ENCODE results near the gene VWA3B. TPM values are rescaled to one million over a fixed set of nuclear protein-coding genes. Genes with fewer than 3 reads are reported as not detected.

Gene VWA3B
- total and polyA plus RNA-seq, 8 donors: 0.03 to 134 (median 2.2) TPM; not detected in 2

GRCh38 chr2:98122524-98122923 lies 35.6 kb downstream of the VWA3B start:
- Histone ChIP-seq H3K4me3 (no peak overlapping the region), H3K27ac (no peak overlapping the region), H3K9me3 (no peaks in the 10 kb centered on the region), H3K36me3 (no peaks in the 10 kb centered on the region), H3K27me3 (no peaks in the 10 kb centered on the region), H3K4me1 (peaks cover 0 to 5% (median 0%) of the 10 kb centered on the region in 4 donors)
- no peak for DNase-seq
- TF ChIP-seq EP300 (IDR thresholded peaks at IDR 0.05) (no peak), POLR2A (IDR thresholded peaks at IDR 0.05) (no peak), CTCF (IDR thresholded peaks at IDR 0.05) (no peak), POLR2AphosphoS5 (IDR thresholded peaks at IDR 0.05) (no peak)
- intact Hi-C loops (cut with DNase I; ENCODE audit: low total_unique reads): no loop called here
- 60 to 72% (median 71%) methylated on average over 3 of the region's 3 CpGs for WGBS, 5 donors

- Histone ChIP-seq H3K36me3 (no peaks in the 10 kb centered on the region), H3K4me1 (peaks cover 0 to 5% (median 0%) of the 10 kb centered on the region in 4 donors), H3K27me3 (no peaks in the 10 kb centered on the region), H3K4me3 (no peak overlapping the region), H3K9me3 (no peaks in the 10 kb centered on the region), H3K27ac (no peak overlapping the region)
- DNase-seq: no peak
- 46 to 87% (median 73%) methylated on average over 8 of the region's 8 CpGs for WGBS, 5 donors
- intact Hi-C loops (cut with DNase I; ENCODE audit: low total_unique reads): no loop called here
- TF ChIP-seq POLR2A (IDR thresholded peaks at IDR 0.05) (no peak), POLR2AphosphoS5 (IDR thresholded peaks at IDR 0.05) (no peak), CTCF (IDR thresholded peaks at IDR 0.05) (no peak), EP300 (IDR thresholded peaks at IDR 0.05) (no peak)
Measured at GRCh38 chr2:98123286-98123685, 36.3 kb downstream of the VWA3B start.

GRCh38 chr2:98126061-98126460 lies 39.1 kb downstream of the VWA3B start:
- intact Hi-C loops (cut with DNase I; ENCODE audit: low total_unique reads): no loop called here
- TF ChIP-seq EP300 (IDR thresholded peaks at IDR 0.05) (no peak), CTCF (IDR thresholded peaks at IDR 0.05) (no peak), POLR2A (IDR thresholded peaks at IDR 0.05) (no peak), POLR2AphosphoS5 (IDR thresholded peaks at IDR 0.05) (no peak)
- Histone ChIP-seq H3K4me1 (peaks cover 0 to 5% (median 0%) of the 10 kb centered on the region in 4 donors), H3K27ac (no peak overlapping the region), H3K9me3 (no peaks in the 10 kb centered on the region), H3K27me3 (no peaks in the 10 kb centered on the region), H3K36me3 (no peaks in the 10 kb centered on the region), H3K4me3 (no peak overlapping the region)
- DNase-seq: no peak
- 68 to 90% (median 78%) methylated on average over 5 of the region's 5 CpGs for WGBS, 5 donors

GRCh38 chr2:98127229-98127989 lies 40.4 kb downstream of the VWA3B start:
- intact Hi-C loops (cut with DNase I; ENCODE audit: low total_unique reads): no loop called here
- Histone ChIP-seq H3K27ac (no peak overlapping the region), H3K4me3 (no peak overlapping the region), H3K36me3 (no peaks in the 10 kb centered on the region), H3K4me1 (peaks cover 0 to 5% (median 0%) of the 10 kb centered on the region in 4 donors), H3K27me3 (peaks cover 0 to 6% (median 0%) of the 10 kb centered on the region in 3 donors), H3K9me3 (no peaks in the 10 kb centered on the region)
- TF ChIP-seq EP300 (IDR thresholded peaks at IDR 0.05): no peak
- no peak for TF ChIP-seq CTCF (IDR thresholded peaks at IDR 0.05)
- WGBS, 5 donors: 48 to 64% (median 54%) methylated on average over 14 to 15 of the region's 15 CpGs
- DNase-seq: peak in 1 of 2 donors; percentile 45
